Measurements from ENCODE around the gene RNF223.
"Not testable (repeated sequence)": the region's sequence is repeated elsewhere in the genome, so short reads cannot be mapped to it uniquely, and the experiment has no call there.

The RNF223 gene

DNA sequence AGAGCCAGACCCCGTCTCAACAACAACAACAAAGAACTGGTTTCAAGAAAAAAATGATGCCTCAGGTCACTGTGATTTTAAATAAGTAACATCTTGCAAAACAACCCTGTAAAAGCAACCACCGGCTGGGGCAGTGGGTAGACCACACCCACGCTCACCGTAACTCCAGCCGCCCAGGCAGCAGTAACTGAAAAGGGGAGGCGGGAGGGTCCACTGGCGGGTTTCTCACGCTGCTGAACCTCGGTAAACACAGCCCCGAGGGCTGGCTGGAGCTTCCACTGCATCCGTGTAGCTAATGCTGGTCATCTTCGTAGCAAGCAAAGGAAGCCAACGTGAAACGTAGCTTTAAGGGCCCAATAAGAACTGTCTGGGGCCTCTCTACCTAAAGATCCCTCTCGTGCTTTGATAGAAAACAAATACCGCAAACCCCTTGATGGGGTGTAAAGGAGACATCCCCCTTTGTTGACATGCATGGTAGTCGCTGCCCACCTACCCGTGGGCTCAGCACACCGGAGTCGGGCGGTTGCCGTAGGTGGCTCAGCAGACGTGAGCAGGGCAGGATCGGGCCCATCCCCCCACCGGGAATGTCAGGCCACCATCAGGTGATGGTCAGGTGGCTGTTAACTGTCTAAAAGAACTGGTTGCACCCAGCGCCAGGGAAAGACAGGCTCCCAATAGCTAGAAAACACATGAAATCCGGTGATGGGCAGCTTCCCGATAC is 37.6 kb upstream of the RNF223 start:
- Histone ChIP-seq H3K36me3 (ENCODE audit: control insufficient read depth, insufficient read depth, low read length) (no peaks in the 10 kb centered on the region; the same call in 1 of the 2 replicates), H3K27me3 (replicated peaks; ENCODE audit: control insufficient read depth, insufficient read depth, low read length) (no peaks in the 10 kb centered on the region), H3K4me3 (replicated peaks; ENCODE audit: low read depth, low read length) (no peak overlapping the region)
- DNase-seq (ENCODE audit: extremely low read depth, insufficient read length), result no peak
- TF ChIP-seq, protein P1, sequence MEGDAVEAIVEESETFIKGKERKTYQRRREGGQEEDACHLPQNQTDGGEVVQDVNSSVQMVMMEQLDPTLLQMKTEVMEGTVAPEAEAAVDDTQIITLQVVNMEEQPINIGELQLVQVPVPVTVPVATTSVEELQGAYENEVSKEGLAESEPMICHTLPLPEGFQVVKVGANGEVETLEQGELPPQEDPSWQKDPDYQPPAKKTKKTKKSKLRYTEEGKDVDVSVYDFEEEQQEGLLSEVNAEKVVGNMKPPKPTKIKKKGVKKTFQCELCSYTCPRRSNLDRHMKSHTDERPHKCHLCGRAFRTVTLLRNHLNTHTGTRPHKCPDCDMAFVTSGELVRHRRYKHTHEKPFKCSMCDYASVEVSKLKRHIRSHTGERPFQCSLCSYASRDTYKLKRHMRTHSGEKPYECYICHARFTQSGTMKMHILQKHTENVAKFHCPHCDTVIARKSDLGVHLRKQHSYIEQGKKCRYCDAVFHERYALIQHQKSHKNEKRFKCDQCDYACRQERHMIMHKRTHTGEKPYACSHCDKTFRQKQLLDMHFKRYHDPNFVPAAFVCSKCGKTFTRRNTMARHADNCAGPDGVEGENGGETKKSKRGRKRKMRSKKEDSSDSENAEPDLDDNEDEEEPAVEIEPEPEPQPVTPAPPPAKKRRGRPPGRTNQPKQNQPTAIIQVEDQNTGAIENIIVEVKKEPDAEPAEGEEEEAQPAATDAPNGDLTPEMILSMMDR (IDR thresholded peaks at IDR 0.05; ENCODE audit: insufficient read depth, low read length, poor library complexity, severe bottlenecking), result no peak

DNA sequence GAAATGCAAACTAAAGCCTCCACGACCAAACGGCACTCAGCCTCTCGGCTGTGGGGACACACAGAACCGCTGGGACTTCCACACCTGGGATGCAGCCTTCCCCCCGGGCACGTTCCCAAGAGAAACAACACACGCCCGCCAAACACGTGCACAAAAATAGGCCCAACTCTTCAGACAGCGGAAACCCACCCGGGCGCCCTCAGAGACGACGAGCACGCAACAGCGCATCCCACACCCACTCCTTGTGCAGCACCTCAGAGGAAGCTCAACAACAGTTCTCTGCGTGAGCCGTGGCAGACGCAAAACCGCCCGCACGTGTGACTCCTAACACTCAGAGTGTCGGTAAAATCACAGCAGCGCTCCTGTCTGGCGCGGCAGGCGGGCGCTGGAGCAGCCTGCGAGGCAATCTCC is 36.5 kb upstream of the RNF223 start:
- Histone ChIP-seq H3K4me3 (replicated peaks; ENCODE audit: low read depth, low read length) (no peak overlapping the region), H3K27me3 (replicated peaks; ENCODE audit: control insufficient read depth, insufficient read depth, low read length) (no peaks in the 10 kb centered on the region), H3K36me3 (ENCODE audit: control insufficient read depth, insufficient read depth, low read length) (no peaks in the 10 kb centered on the region; the same call in 1 of the 2 replicates)
- DNase-seq (ENCODE audit: extremely low read depth, insufficient read length), result no peak
- TF ChIP-seq, protein P1 (IDR thresholded peaks at IDR 0.05; ENCODE audit: insufficient read depth, low read length, poor library complexity, severe bottlenecking), result no peak

DNA sequence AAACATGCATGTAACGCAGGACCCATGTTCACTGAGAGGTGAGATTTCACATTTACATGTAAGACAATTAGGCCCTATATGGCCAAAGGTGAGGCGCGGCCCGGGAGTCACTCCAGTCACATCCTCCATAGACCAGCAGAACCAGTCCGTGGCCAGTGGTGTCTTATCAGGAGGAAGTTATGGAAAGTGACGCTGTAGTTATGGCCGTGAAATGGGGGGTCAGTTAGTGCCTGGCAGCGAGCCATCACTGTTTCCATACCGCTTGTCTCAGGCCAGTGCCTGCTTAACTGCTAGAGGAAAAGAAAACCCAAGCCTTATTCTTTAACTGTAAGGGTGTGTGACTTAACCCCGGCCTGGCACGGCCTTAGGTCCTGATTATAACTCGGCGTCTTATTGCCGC is 35.6 kb upstream of the RNF223 start:
- no peaks in the 10 kb centered on the region for H3K27me3 ChIP-seq (replicated peaks; ENCODE audit: control insufficient read depth, insufficient read depth, low read length)
- no peak for DNase-seq (ENCODE audit: extremely low read depth, insufficient read length)
- TF ChIP-seq, protein P1 (IDR thresholded peaks at IDR 0.05; ENCODE audit: insufficient read depth, low read length, poor library complexity, severe bottlenecking), result no peak

DNA sequence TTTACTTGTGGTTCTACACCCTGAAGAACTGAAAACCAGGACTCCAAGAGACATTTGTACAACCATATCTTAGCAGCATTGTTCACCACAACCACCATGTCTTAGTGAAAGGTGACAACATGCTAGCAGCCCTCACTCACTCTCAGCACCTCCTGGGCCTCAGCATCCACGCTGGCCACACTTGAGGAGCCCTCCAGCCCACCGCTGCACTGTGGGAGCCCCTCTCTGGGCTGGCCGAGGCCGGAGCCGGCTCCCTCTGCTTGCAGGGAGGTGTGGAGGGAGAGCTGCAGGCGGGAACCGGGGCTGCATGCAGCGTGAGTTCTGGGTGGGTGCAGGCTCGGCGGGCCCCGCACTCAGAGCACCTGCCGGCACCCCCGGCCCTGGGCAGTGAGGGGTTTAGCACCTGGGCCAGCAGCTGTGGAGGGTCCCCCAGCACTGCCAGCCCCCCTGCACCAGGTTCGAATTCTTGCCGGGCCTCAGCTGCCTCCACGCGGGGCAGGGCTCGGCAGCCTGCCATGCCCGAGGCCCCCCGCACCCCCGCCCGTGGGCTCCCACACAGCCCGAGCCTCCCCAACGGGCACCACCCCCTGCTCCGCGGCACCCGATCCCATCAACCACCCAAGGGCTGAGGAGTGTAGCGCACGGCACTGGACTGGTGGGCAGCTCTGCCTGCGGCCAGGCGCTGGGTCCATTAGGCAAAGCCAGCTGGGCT is 32.6 kb upstream of the RNF223 start:
- H3K36me3 ChIP-seq (ENCODE audit: control insufficient read depth, insufficient read depth, low read length), result no peaks in the 10 kb centered on the region; the same call in 1 of the 2 replicates
- DNase-seq (ENCODE audit: extremely low read depth, insufficient read length), result no peak
- H3K27me3 ChIP-seq (replicated peaks; ENCODE audit: control insufficient read depth, insufficient read depth, low read length), result no peaks in the 10 kb centered on the region
- TF ChIP-seq, protein P1 (IDR thresholded peaks at IDR 0.05; ENCODE audit: insufficient read depth, low read length, poor library complexity, severe bottlenecking), result no peak
- H3K4me3 ChIP-seq (replicated peaks; ENCODE audit: low read depth, low read length), result no peak overlapping the region

More for the DNA sequence above, 35.6 kb upstream of the RNF223 start:
- H3K36me3 ChIP-seq (ENCODE audit: control insufficient read depth, insufficient read depth, low read length), result no peaks in the 10 kb centered on the region; the same call in 1 of the 2 replicates
- H3K4me3 ChIP-seq (replicated peaks; ENCODE audit: low read depth, low read length), result no peak overlapping the region

DNA sequence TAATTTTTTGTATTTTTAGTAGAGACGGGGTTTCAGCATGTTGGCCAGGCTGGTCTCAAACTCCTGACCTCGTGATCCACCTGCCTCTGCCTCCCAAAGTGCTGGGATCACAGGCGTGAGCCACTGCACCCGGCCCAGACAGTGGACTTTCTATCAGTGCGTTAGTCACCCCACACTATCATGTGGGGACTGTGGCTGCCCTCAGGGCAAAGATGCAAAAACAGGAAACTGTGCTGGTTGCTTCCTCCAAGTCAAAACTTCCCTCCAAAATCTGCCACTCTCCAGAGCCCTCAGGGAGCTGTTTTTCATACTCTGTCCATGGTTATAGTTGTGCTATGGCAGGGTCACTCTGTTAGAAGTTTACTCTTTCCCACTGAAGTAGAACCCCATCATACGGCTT is 30.0 kb upstream of the RNF223 start:
- not testable (repeated sequence) for DNase-seq (ENCODE audit: extremely low read depth, insufficient read length); H3K4me3 ChIP-seq (replicated peaks; ENCODE audit: low read depth, low read length); H3K27me3 ChIP-seq (replicated peaks; ENCODE audit: control insufficient read depth, insufficient read depth, low read length); H3K36me3 ChIP-seq (ENCODE audit: control insufficient read depth, insufficient read depth, low read length)

DNA sequence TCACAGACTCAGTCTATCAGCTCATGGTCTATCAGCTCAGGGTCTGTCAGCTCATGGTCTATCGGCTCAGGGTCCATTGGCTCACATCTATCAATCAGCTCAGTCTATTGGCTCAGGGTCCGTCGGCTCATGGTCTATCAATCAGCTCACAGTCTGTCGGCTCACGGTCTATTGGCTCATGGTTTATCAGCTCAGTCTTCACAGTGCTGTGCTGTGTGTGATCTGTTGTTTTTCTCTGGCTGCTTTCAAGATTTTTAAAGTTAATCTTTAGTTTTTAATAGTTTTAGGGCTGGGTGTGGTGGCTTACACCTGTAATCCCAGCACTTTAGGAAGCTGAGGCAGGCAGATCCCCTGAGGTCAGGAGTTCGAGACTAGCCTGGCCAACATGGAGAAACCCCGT is 27.4 kb upstream of the RNF223 start:
- DNase-seq (ENCODE audit: extremely low read depth, insufficient read length), result no peak
- H3K4me3 ChIP-seq (replicated peaks; ENCODE audit: low read depth, low read length), result no peak overlapping the region
- H3K27me3 ChIP-seq (replicated peaks; ENCODE audit: control insufficient read depth, insufficient read depth, low read length), result no peaks in the 10 kb centered on the region
- H3K36me3 ChIP-seq (ENCODE audit: control insufficient read depth, insufficient read depth, low read length), result no peaks in the 10 kb centered on the region; the same call in 1 of the 2 replicates
- TF ChIP-seq, protein P1 (IDR thresholded peaks at IDR 0.05; ENCODE audit: insufficient read depth, low read length, poor library complexity, severe bottlenecking), result no peak
